ENCODE results near the gene CTCF.

DNA sequence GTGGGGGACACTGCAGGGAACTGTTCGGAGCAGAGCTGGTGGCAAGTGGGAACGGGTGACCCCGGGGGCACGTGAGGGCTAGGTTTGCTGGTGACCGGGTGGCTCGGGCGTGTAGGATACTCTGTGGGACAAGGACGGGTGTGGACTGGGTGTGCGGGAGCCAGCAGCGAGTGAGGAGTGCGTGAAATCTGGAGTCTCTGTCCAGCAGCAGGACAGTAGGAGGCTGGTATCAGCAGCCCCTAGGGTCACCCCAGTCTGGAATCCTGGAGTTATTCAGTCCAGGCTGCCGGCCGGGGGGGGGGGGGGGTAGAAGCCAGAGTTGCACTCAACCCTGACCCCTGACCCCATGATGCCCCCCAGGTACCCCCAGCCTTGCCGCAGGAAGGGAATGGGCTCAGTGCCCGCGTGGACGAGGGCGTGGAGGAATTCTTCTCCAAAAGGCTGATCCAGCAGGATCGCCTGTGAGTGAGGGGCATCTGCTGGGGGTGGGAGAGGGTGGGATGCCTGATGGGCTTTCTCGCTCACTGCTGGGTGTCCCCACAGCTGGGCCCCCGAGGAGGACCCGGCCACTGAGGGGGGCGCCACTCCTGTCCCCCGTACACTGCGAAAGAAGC is 91.6 kb downstream of the CTCF start:
- no peak for TF ChIP-seq POLR2AphosphoS5 (IDR thresholded peaks at IDR 0.05; ENCODE audit: low read depth, low read length)
- TF ChIP-seq, protein P1, sequence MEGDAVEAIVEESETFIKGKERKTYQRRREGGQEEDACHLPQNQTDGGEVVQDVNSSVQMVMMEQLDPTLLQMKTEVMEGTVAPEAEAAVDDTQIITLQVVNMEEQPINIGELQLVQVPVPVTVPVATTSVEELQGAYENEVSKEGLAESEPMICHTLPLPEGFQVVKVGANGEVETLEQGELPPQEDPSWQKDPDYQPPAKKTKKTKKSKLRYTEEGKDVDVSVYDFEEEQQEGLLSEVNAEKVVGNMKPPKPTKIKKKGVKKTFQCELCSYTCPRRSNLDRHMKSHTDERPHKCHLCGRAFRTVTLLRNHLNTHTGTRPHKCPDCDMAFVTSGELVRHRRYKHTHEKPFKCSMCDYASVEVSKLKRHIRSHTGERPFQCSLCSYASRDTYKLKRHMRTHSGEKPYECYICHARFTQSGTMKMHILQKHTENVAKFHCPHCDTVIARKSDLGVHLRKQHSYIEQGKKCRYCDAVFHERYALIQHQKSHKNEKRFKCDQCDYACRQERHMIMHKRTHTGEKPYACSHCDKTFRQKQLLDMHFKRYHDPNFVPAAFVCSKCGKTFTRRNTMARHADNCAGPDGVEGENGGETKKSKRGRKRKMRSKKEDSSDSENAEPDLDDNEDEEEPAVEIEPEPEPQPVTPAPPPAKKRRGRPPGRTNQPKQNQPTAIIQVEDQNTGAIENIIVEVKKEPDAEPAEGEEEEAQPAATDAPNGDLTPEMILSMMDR (IDR thresholded peaks at IDR 0.05), result no peak

Measured in Panc1 (cell line).